ENCODE measurements around the gene SHANK1. TPM values are rescaled to one million over a fixed set of nuclear protein-coding genes. Genes with fewer than 3 reads are reported as not detected.

The SHANK1 gene
- total and polyA plus RNA-seq, 2 of the 13 experiments (the other 11 are each of a cell fraction or from before 2014, with no cell fraction given): not detected

- TF ChIP-seq ZNF333 (CRISPR knock-in tag; IDR thresholded peaks at IDR 0.05; ENCODE audit: borderline replicate concordance) (no peak), ARID4A (CRISPR knock-in tag; IDR thresholded peaks at IDR 0.05; ENCODE audit: borderline replicate concordance) (no peak)
These were observed 30.4 kb upstream of the SHANK1 start (continued) for GRCh38 chr19:50750010-50750409.

GRCh38 chr19:50749490-50749889, 29.9 kb upstream of the SHANK1 start:
- Histone ChIP-seq H4K20me1 (ENCODE audit: insufficient read depth, low read length) (no peaks in the 10 kb centered on the region), H3K79me2 (ENCODE audit: insufficient read depth, low read length) (no peaks in the 10 kb centered on the region), H3K9me3 (ENCODE audit: low read length) (no peaks in the 10 kb centered on the region), H3K4me2 (ENCODE audit: low read depth, low read length) (no peak overlapping the region), H3K9ac (ENCODE audit: insufficient read depth, low read depth, low read length) (no peak overlapping the region), H3K4me1 (ENCODE audit: insufficient read depth, low read length) (no peaks in the 10 kb centered on the region), H3K4me3 (replicated peaks in 1 of 3; ENCODE audit: insufficient read depth in 1 of 3, low read depth in 2 of 3, low read length in 3 of 3) (no peak overlapping the region), H3K36me3 (replicated peaks in 1 of 2; ENCODE audit: control insufficient read depth in 1 of 2, insufficient read depth in 2 of 2, low read length in 2 of 2) (no peaks in the 10 kb centered on the region), H2AFZ (ENCODE audit: low read length) (no peak overlapping the region), H3K27me3 (ENCODE audit: control insufficient read depth in 1 of 2, insufficient read depth in 2 of 2, low read length in 2 of 2) (peaks cover 2 to 3% of the 10 kb centered on the region in 2 experiments; a peak in 2 of 5 replicates), H3K27ac (ENCODE audit: extremely low read length, insufficient read depth, low read length) (no peak overlapping the region)
- in situ Hi-C loops (cut with HindIII; ENCODE audit: extremely low pct_ligation_motif_present, low pct_unique_long_range_greater_than_20kb) (no loop called here), intact Hi-C loops (cut with micrococcal nuclease; ENCODE audit: unreplicated experiment) (no loop called here)
- BruUV-seq (replicated peaks): no TSS peak
- CTCF ChIA-PET (ENCODE audit: low intra/inter-chr PET ratio, low total read pairs): no interaction called here
- WGBS (ENCODE audit: low lambda C conversion rate): 43% methylated on average over 6 of the region's 6 CpGs
- no peak for ATAC-seq
- FAIRE-seq: no peak
- POLR2A ChIA-PET: no interaction called here
- DNase-seq (ENCODE audit: low spot score): no peak
- TF ChIP-seq ZNF660 (CRISPR knock-in tag; IDR thresholded peaks at IDR 0.05; ENCODE audit: borderline replicate concordance, low read depth) (no peak), MAFF (IDR thresholded peaks at IDR 0.05; ENCODE audit: low read depth, low read length) (no peak), ZSCAN22 (CRISPR knock-in tag; IDR thresholded peaks at IDR 0.05) (no peak), RBM39 (IDR thresholded peaks at IDR 0.05; ENCODE audit: low read depth, low read length, poor library complexity, severe bottlenecking) (no peak), CENPX (CRISPR knock-in tag; IDR thresholded peaks at IDR 0.05) (no peak), ZNF761 (CRISPR knock-in tag; conservative IDR thresholded peaks at IDR 0.05) (no peak), HNRNPUL1 (IDR thresholded peaks at IDR 0.05; ENCODE audit: low read depth, low read length) (no peak), ZFP36 (IDR thresholded peaks at IDR 0.05; ENCODE audit: borderline replicate concordance, low read depth, low read length, partially characterized antibody) (no peak), ZNF224 (CRISPR knock-in tag; IDR thresholded peaks at IDR 0.05) (no peak), ZNF770 (CRISPR knock-in tag; IDR thresholded peaks at IDR 0.05) (no peak), ATAD3A (CRISPR knock-in tag; IDR thresholded peaks at IDR 0.05) (no peak), HOXA9 (CRISPR knock-in tag; IDR thresholded peaks at IDR 0.05; ENCODE audit: borderline replicate concordance) (no peak), SMYD3 (CRISPR knock-in tag; IDR thresholded peaks at IDR 0.05) (no peak), MIER2 (CRISPR knock-in tag; IDR thresholded peaks at IDR 0.05) (no peak), ZNF484 (CRISPR knock-in tag; IDR thresholded peaks at IDR 0.05; ENCODE audit: borderline replicate concordance, low read depth) (no peak)

Measured in HepG2 (cell line).